SJSA1 (cell line): ENCODE results near the gene TMTC2. TPM values are rescaled to one million over a fixed set of nuclear protein-coding genes. Genes with fewer than 3 reads are reported as not detected.
"Not testable (repeated sequence)": the region's sequence is repeated elsewhere in the genome, so short reads cannot be mapped to it uniquely, and the experiment has no call there.

Source experiments
- DNase-seq, 2 experiments: peaks; one replicate each; pipeline ENCODE4 v3.0.0-alpha.2; 2015 to 2020; ENCODE audit warnings: low spot score in 2 of 2, low read depth in 1 of 2
- H3K27ac ChIP-seq: fragments of 250-450 bp; sonication (Bioruptor Pico); 2 replicates; pipeline ENCODE4 v1.5.1; 2020; ENCODE audit warnings: mild to moderate bottlenecking, moderate library complexity
- H3K27me3 ChIP-seq: fragments of 250-450 bp; sonication (Bioruptor Pico); replicated peaks from 2 replicates; pipeline ENCODE4 v1.5.1; 2020; ENCODE audit warnings: mild to moderate bottlenecking, moderate library complexity
- H3K36me3 ChIP-seq: fragments of 250-450 bp; sonication (Bioruptor Pico); 2 replicates; pipeline ENCODE4 v1.5.1; 2020; ENCODE audit warnings: mild to moderate bottlenecking
- H3K4me1 ChIP-seq: fragments of 250-450 bp; sonication (Bioruptor Pico); replicated peaks from 2 replicates; pipeline ENCODE4 v1.6.1; 2021; ENCODE audit warnings: mild to moderate bottlenecking
- H3K4me3 ChIP-seq: fragments of 250-450 bp; sonication (Bioruptor Pico); 2 replicates; pipeline ENCODE4 v1.5.1; 2020; ENCODE audit warnings: mild to moderate bottlenecking
- H3K9me3 ChIP-seq: fragments of 250-450 bp; sonication (Bioruptor Pico); replicated peaks from 2 replicates; pipeline ENCODE4 v1.5.1; 2020; ENCODE audit warnings: mild to moderate bottlenecking
- total RNA-seq: library from RNA; depleted of rRNA; stranded (reverse); fragments of >200 nt; shearing (Covaris generic); gene quantifications from 2 replicates; pipeline ENCODE4 v1.2.3, GENCODE V29; 2014

Gene TMTC2
- total RNA-seq, 1 experiment from 2014 or later: 0.13 TPM

GRCh38 chr12:82838131-82838551, 151.4 kb downstream of the TMTC2 start:
- no peak for DNase-seq
- H3K4me1 ChIP-seq: no peaks in the 10 kb centered on the region
- H3K27me3 ChIP-seq: no peaks in the 10 kb centered on the region
- H3K9me3 ChIP-seq: no peaks in the 10 kb centered on the region
- no peak overlapping the region for H3K4me3 ChIP-seq
- H3K27ac ChIP-seq: no peak overlapping the region
- no peaks in the 10 kb centered on the region for H3K36me3 ChIP-seq

- H3K36me3 ChIP-seq: no peaks in the 10 kb centered on the region
- H3K9me3 ChIP-seq: no peaks in the 10 kb centered on the region
- no peaks in the 10 kb centered on the region for H3K4me1 ChIP-seq
- no peak overlapping the region for H3K27ac ChIP-seq
- H3K27me3 ChIP-seq: no peaks in the 10 kb centered on the region
- no peak overlapping the region for H3K4me3 ChIP-seq
- no peak for DNase-seq
These were observed 152.1 kb downstream of the TMTC2 start for GRCh38 chr12:82838827-82839226.

DNA sequence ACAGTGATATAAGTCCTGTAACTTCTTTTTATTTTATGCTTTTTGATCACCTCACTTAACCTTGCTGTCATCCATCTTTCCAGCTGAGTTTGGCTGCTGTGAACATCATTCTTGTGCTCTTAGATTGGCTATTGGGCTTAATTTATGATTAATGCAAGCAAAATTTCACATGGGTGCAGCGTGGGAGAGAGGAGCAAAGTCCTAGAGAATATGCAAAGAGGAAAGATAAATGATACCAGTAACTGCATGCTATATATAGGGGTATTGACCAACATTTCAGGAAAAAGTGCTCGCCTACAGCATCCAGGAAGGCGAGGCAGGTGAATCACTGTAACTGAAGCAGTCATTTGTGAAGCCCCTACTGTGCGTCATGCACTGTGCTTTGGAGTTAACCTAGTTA, 153.1 kb downstream of the TMTC2 start:
- Histone ChIP-seq H3K36me3 (no peaks in the 10 kb centered on the region), H3K4me3 (no peak overlapping the region), H3K27ac (no peak overlapping the region), H3K4me1 (no peaks in the 10 kb centered on the region), H3K9me3 (no peaks in the 10 kb centered on the region), H3K27me3 (no peaks in the 10 kb centered on the region)
- no peak for DNase-seq

DNA sequence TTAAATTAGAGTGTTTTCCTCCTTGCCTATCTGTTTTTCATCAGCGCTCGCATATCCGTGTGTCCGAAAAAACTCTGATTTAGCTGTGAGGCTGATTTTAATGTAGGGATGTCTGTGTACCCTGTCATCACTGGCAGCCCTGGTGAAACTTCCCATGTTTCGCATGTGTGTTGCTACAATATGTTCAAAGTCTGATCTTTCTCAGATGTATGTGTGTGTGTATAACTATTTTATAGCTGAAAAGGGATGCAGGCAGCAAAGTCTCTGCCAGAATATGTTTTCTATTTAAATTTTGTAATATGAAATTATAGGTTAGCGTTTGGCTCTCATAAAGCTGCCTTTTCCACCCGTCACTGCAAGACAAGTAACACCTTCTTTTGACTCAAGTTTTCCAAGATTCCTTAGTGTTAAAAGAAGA, 154.8 kb downstream of the TMTC2 start:
- H3K4me3 ChIP-seq: no peak overlapping the region
- no peaks in the 10 kb centered on the region for H3K36me3 ChIP-seq
- H3K4me1 ChIP-seq: no peaks in the 10 kb centered on the region
- H3K27me3 ChIP-seq: no peaks in the 10 kb centered on the region
- no peak overlapping the region for H3K27ac ChIP-seq
- H3K9me3 ChIP-seq: no peaks in the 10 kb centered on the region
- DNase-seq: no peak

- no peak overlapping the region for H3K4me3 ChIP-seq
- no peaks in the 10 kb centered on the region for H3K9me3 ChIP-seq
- no peak for DNase-seq
These were observed 155.8 kb downstream of the TMTC2 start for GRCh38 chr12:82842480-82842879.

GRCh38 chr12:82845076-82845475, 158.4 kb downstream of the TMTC2 start:
- DNase-seq, H3K27me3 ChIP-seq, H3K36me3 ChIP-seq, H3K9me3 ChIP-seq, H3K4me3 ChIP-seq, H3K27ac ChIP-seq, H3K4me1 ChIP-seq: not testable (repeated sequence)

More at GRCh38 chr12:82842480-82842879, 155.8 kb downstream of the TMTC2 start:
- H3K27ac ChIP-seq: no peak overlapping the region
- H3K27me3 ChIP-seq: no peaks in the 10 kb centered on the region
- no peaks in the 10 kb centered on the region for H3K4me1 ChIP-seq
- no peaks in the 10 kb centered on the region for H3K36me3 ChIP-seq

GRCh38 chr12:82848845-82849244, 162.1 kb downstream of the TMTC2 start:
- Histone ChIP-seq H3K4me3 (no peak overlapping the region), H3K36me3 (no peaks in the 10 kb centered on the region), H3K27ac (no peak overlapping the region), H3K4me1 (no peaks in the 10 kb centered on the region), H3K9me3 (no peaks in the 10 kb centered on the region), H3K27me3 (no peaks in the 10 kb centered on the region)
- DNase-seq: no peak

GRCh38 chr12:82852529-82852928, 165.8 kb downstream of the TMTC2 start:
- Histone ChIP-seq H3K4me1 (no peaks in the 10 kb centered on the region), H3K36me3 (no peaks in the 10 kb centered on the region)
- no peak for DNase-seq

GRCh38 chr12:82855872-82856271, 169.2 kb downstream of the TMTC2 start:
- Histone ChIP-seq H3K36me3 (no peaks in the 10 kb centered on the region), H3K4me1 (no peaks in the 10 kb centered on the region), H3K4me3 (no peak overlapping the region), H3K27me3 (no peaks in the 10 kb centered on the region), H3K9me3 (no peaks in the 10 kb centered on the region), H3K27ac (no peak overlapping the region)
- no peak for DNase-seq

More at GRCh38 chr12:82852529-82852928, 165.8 kb downstream of the TMTC2 start:
- Histone ChIP-seq H3K27ac (no peak overlapping the region), H3K4me3 (no peak overlapping the region), H3K27me3 (no peaks in the 10 kb centered on the region), H3K9me3 (no peaks in the 10 kb centered on the region)

DNA sequence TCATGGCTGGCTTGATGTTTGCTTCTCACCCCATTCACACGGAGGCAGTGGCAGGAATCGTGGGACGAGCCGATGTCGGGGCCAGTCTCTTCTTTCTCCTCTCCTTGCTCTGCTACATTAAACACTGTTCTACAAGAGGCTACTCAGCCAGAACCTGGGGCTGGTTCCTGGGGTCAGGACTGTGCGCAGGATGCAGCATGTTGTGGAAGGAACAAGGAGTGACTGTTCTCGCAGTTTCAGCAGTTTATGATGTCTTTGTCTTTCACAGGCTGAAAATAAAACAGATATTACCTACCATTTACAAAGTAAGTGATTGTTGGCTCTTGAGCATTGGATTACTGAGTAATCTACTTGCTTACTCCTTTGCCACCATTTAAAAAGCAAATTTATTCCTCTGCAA, 170.6 kb downstream of the TMTC2 start:
- Histone ChIP-seq H3K9me3 (no peaks in the 10 kb centered on the region), H3K27ac (no peak overlapping the region), H3K4me1 (no peaks in the 10 kb centered on the region), H3K4me3 (no peak overlapping the region), H3K27me3 (no peaks in the 10 kb centered on the region), H3K36me3 (no peaks in the 10 kb centered on the region)
- no peak for DNase-seq

GRCh38 chr12:82857911-82858533, 171.3 kb downstream of the TMTC2 start:
- no peaks in the 10 kb centered on the region for H3K4me1 ChIP-seq
- no peak for DNase-seq
- no peak overlapping the region for H3K27ac ChIP-seq
- no peaks in the 10 kb centered on the region for H3K9me3 ChIP-seq
- no peak overlapping the region for H3K4me3 ChIP-seq
- H3K27me3 ChIP-seq: no peaks in the 10 kb centered on the region
- no peaks in the 10 kb centered on the region for H3K36me3 ChIP-seq

DNA sequence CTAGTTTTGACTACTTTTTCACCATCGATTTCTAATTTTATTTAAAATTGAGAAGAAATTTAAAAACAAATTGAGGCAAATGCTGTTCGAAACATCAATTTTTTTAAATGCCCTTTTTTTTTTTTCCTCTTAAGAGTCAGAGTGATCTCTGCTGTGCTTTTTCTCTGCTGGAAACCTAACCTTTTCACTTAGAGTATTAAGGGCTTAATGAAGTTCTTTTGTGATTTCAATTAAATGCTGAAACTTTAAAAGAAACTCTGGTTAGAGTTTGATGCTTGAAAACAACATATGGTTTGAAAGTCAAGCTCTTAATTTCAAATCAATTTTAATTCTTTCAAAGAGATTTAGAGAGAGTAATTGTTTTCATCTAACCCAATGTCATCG, 171.8 kb downstream of the TMTC2 start:
- DNase-seq: no peak
- Histone ChIP-seq H3K9me3 (no peaks in the 10 kb centered on the region), H3K36me3 (no peaks in the 10 kb centered on the region), H3K27ac (no peak overlapping the region), H3K4me3 (no peak overlapping the region), H3K27me3 (no peaks in the 10 kb centered on the region), H3K4me1 (no peaks in the 10 kb centered on the region)

DNA sequence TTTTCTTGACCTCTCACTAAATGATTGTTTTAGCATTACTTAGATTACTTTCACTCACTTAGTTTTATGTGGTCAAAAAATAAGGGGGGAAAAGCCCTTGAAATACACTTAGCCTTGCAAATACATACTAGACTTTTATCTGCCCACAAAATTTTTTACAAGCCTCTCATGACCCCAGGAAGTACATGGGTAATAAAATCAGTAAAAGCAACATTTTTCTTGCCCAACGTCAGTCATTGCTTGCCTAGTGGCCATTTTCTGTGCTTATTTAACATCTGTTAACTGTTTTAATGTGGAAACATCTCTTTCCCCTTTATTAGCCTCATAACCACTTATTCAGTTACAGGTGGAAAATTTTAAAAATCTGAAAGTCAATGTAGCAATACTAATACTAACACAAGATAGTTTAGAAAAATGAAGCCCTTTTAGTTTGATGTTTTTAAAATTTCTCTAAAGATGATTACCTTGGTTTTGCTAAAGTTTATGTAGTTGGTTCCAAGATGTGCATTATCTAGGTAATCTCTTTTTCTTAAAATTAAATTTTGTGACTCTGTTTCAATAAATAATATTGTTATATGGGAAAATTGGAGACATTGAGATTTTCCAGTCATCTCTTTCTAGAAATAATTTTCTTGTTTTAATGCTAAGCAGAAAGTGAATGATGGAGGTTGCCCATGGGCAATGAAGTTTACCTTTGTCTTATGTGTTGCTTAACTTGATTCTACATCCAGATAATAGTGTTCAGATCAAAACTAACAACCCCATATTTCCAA, 175.5 kb downstream of the TMTC2 start:
- Histone ChIP-seq H3K4me1 (no peaks in the 10 kb centered on the region), H3K9me3 (no peaks in the 10 kb centered on the region), H3K27me3 (no peaks in the 10 kb centered on the region), H3K4me3 (no peak overlapping the region), H3K36me3 (no peaks in the 10 kb centered on the region), H3K27ac (no peak overlapping the region)
- no peak for DNase-seq

- Histone ChIP-seq H3K9me3 (no peaks in the 10 kb centered on the region), H3K4me3 (no peak overlapping the region), H3K27ac (no peak overlapping the region), H3K4me1 (no peaks in the 10 kb centered on the region), H3K36me3 (no peaks in the 10 kb centered on the region), H3K27me3 (no peaks in the 10 kb centered on the region)
- no peak for DNase-seq
These were observed 176.4 kb downstream of the TMTC2 start for GRCh38 chr12:82862876-82863649.
